OCI-LY7 (cell line): ENCODE data around the gene TMEM258. TPM values are rescaled to one million over a fixed set of nuclear protein-coding genes. Genes with fewer than 3 reads are reported as not detected.

Source experiments
- BruUV-seq: library from RNA; stranded (reverse); fragments of 400-500 nt; replicated peaks from 2 replicates; lab custom pipeline; 2021; lab: Mats Ljungman, UMichigan
- CTCF ChIA-PET: fragments of 300-600 bp; sonication (Branson Sonifier 250); formaldehyde crosslinking; loops from one replicate; lab custom pipeline; 2022; ENCODE audit warnings: antibody characterized with exemption; ENCODE audit not compliant: unreplicated experiment; lab: Charles Lee
- POLR2A ChIA-PET: fragments of 300-600 bp; sonication (Branson Sonifier 250); formaldehyde crosslinking; loops from one replicate; lab custom pipeline; 2022; ENCODE audit warnings: antibody characterized with exemption; lab: Charles Lee
- DNase-seq: peaks from one replicate; pipeline ENCODE4 v3.0.0-alpha.2; 2015; ENCODE audit warnings: low spot score
- H2AFZ ChIP-seq: fragments of 200-600 bp; sonication (generic), shearing (Covaris generic); 2 replicates; pipeline ENCODE4 v1.6.1; 2014; ENCODE audit warnings: mild to moderate bottlenecking, antibody characterized with exemption, low read length, moderate library complexity
- H3K27ac ChIP-seq: fragments of 200-600 bp; sonication (generic); 2 replicates; pipeline ENCODE4 v1.5.1; 2014; ENCODE audit warnings: mixed run types, low read depth, mild to moderate bottlenecking, moderate library complexity, low read length, inconsistent platforms; ENCODE audit not compliant: poor library complexity, severe bottlenecking
- H3K36me3 ChIP-seq: fragments of 200-600 bp; sonication (generic); 2 replicates; pipeline ENCODE4 v1.6.1; 2014; ENCODE audit warnings: mild to moderate bottlenecking, antibody characterized with exemption, low read length, moderate library complexity, mixed read lengths; ENCODE audit not compliant: insufficient read depth
- H3K4me1 ChIP-seq: fragments of 200-600 bp; sonication (generic); 2 replicates; pipeline ENCODE4 v1.5.1; 2014; ENCODE audit warnings: mild to moderate bottlenecking, low read length; ENCODE audit not compliant: insufficient read depth, poor library complexity, severe bottlenecking
- H3K4me2 ChIP-seq: fragments of 200-600 bp; sonication (generic); 2 replicates; pipeline ENCODE4 v1.6.1; 2014; ENCODE audit warnings: mild to moderate bottlenecking, low read length
- H3K4me3 ChIP-seq: fragments of 200-600 bp; sonication (generic); 2 replicates; pipeline ENCODE4 v1.5.1; 2014; ENCODE audit warnings: mild to moderate bottlenecking, low read depth, low read length; ENCODE audit not compliant: poor library complexity, severe bottlenecking
- H3K79me2 ChIP-seq: fragments of 200-600 bp; sonication (generic); 2 replicates; pipeline ENCODE4 v1.6.1; 2016; ENCODE audit warnings: low read depth, mild to moderate bottlenecking, low read length, moderate library complexity, mixed read lengths; ENCODE audit not compliant: insufficient read depth
- H3K9me2 ChIP-seq: fragments of 200-600 bp; sonication (generic); 2 replicates; pipeline ENCODE4 v1.6.1; 2016; ENCODE audit warnings: mild to moderate bottlenecking, low read length, mixed read lengths; ENCODE audit not compliant: insufficient read depth
- H3K9me3 ChIP-seq: fragments of 200-600 bp; sonication (generic); 2 replicates; pipeline ENCODE4 v1.6.1; 2014; ENCODE audit warnings: mild to moderate bottlenecking, mixed run types, low read length, mixed read lengths
- H4K20me1 ChIP-seq: fragments of 200-600 bp; sonication (generic); 2 replicates; pipeline ENCODE4 v1.6.1; 2014; ENCODE audit warnings: mild to moderate bottlenecking, antibody characterized with exemption, low read length, moderate library complexity, mixed read lengths; ENCODE audit not compliant: insufficient read depth
- EZH2phosphoT487 ChIP-seq: fragments of 200-600 bp; sonication (generic); IDR thresholded peaks from 2 replicates; pipeline ENCODE4 v1.6.1; 2018; ENCODE audit warnings: low read depth, borderline replicate concordance, mild to moderate bottlenecking, mixed run types, antibody characterized with exemption, low read length, moderate library complexity, mixed read lengths
- intact Hi-C: fragments of 100-400 bp; cut with micrococcal nuclease; formaldehyde crosslinking; loops from one replicate; pipeline ENCODE4 v1.10.0; 2022; ENCODE audit not compliant: unreplicated experiment
- total RNA-seq, 2 experiments: library from RNA; depleted of rRNA in 1 of 2; stranded (reverse); fragments of >200 nt in 1 of 2; shearing (Covaris generic) in 1 of 2; gene quantifications; 2 replicates each; pipeline ENCODE4 v1.2.3, GENCODE V29; 2014 to 2022
- TF ChIP-seq, protein P1 (sequence below): fragments of 200-600 bp; sonication (generic); conservative IDR thresholded peaks from 2 replicates; pipeline ENCODE4 v1.5.1; 2014; ENCODE audit warnings: mild to moderate bottlenecking, antibody characterized with exemption, low read length, moderate library complexity, mixed read lengths

The TMEM258 gene
- total RNA-seq, 2 experiments from 2014 or later, result 174 TPM

- no peak overlapping the region for H3K27ac ChIP-seq
- H3K4me2 ChIP-seq, result no peak overlapping the region
- no peaks in the 10 kb centered on the region for H4K20me1 ChIP-seq
- no peaks in the 10 kb centered on the region for H3K4me1 ChIP-seq
- CTCF ChIA-PET, result no interaction called here
- H2AFZ ChIP-seq, result no peak overlapping the region
- no peak overlapping the region for H3K4me3 ChIP-seq
- H3K36me3 ChIP-seq, result no peaks in the 10 kb centered on the region
- no peaks in the 10 kb centered on the region for H3K9me2 ChIP-seq
- DNase-seq, result no peak
- TF ChIP-seq, protein P1, sequence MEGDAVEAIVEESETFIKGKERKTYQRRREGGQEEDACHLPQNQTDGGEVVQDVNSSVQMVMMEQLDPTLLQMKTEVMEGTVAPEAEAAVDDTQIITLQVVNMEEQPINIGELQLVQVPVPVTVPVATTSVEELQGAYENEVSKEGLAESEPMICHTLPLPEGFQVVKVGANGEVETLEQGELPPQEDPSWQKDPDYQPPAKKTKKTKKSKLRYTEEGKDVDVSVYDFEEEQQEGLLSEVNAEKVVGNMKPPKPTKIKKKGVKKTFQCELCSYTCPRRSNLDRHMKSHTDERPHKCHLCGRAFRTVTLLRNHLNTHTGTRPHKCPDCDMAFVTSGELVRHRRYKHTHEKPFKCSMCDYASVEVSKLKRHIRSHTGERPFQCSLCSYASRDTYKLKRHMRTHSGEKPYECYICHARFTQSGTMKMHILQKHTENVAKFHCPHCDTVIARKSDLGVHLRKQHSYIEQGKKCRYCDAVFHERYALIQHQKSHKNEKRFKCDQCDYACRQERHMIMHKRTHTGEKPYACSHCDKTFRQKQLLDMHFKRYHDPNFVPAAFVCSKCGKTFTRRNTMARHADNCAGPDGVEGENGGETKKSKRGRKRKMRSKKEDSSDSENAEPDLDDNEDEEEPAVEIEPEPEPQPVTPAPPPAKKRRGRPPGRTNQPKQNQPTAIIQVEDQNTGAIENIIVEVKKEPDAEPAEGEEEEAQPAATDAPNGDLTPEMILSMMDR, result no peak
- no peak for TF ChIP-seq EZH2phosphoT487
- intact Hi-C loops, result loop anchor here (1.0 to 5.0 kb wide), 2 partner anchors 30 to 361 kb away; no protein-coding TSS in a partner anchor
- POLR2A ChIA-PET, result no interaction called here
- BruUV-seq, result no TSS peak
- H3K9me3 ChIP-seq, result no peaks in the 10 kb centered on the region
- no peaks in the 10 kb centered on the region for H3K79me2 ChIP-seq
These were observed 45.8 kb downstream of the TMEM258 start for GRCh38 chr11:61746442-61747191.

DNA sequence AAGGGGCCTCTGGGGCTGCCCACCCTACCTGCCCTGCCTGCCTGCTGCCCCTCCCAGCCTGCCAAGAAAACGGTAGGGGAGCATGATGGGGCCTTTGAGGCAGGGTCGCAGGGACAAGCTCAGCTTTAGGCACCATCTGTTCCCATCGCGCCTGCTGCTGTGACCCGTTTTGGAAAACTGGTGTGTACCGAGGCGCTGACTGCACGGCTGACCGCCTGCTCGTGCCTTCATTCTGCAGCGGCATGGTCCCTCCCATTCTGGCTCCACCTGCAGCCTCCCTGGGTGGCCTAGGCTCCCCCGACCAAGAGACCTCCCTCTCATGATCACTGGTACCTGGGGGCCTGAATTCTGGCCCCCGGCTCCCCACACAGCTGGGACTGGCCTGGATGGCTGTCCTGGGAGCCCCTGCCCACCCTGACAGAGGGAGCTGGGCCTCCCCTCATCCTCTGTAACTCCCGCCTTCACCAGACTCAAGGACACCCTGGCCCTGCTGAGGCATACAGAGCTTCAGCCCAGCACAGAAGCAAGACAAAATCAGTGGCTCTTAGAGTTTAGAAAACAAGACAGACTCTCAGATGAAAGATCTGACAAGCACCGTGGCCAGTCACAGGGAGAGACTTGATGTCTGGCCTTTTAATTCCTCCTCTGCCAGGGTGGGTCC lies 46.5 kb downstream of the TMEM258 start:
- ChIA-PET CTCF (no interaction called here), POLR2A (no interaction called here)
- intact Hi-C loops, result loop anchor here (5.0 kb wide), 1 partner anchor 361 kb away; no protein-coding TSS in a partner anchor
- Histone ChIP-seq H4K20me1 (no peaks in the 10 kb centered on the region), H3K79me2 (no peaks in the 10 kb centered on the region), H3K36me3 (no peaks in the 10 kb centered on the region), H3K4me1 (no peaks in the 10 kb centered on the region), H3K9me3 (no peaks in the 10 kb centered on the region), H3K4me2 (no peak overlapping the region), H3K27ac (no peak overlapping the region), H3K9me2 (no peaks in the 10 kb centered on the region), H2AFZ (no peak overlapping the region), H3K4me3 (no peak overlapping the region)
- BruUV-seq, result no TSS peak
- DNase-seq, result no peak
- no peak for TF ChIP-seq EZH2phosphoT487
- TF ChIP-seq, protein P1, result no peak
